ENCODE measurements around the gene MED20. TPM values are rescaled to one million over a fixed set of nuclear protein-coding genes. Genes with fewer than 3 reads are reported as not detected.

MED20 gene
- total RNA-seq, 4 donors from 2014 or later: 11.5 to 16.5 (median 12.1) TPM

DNA sequence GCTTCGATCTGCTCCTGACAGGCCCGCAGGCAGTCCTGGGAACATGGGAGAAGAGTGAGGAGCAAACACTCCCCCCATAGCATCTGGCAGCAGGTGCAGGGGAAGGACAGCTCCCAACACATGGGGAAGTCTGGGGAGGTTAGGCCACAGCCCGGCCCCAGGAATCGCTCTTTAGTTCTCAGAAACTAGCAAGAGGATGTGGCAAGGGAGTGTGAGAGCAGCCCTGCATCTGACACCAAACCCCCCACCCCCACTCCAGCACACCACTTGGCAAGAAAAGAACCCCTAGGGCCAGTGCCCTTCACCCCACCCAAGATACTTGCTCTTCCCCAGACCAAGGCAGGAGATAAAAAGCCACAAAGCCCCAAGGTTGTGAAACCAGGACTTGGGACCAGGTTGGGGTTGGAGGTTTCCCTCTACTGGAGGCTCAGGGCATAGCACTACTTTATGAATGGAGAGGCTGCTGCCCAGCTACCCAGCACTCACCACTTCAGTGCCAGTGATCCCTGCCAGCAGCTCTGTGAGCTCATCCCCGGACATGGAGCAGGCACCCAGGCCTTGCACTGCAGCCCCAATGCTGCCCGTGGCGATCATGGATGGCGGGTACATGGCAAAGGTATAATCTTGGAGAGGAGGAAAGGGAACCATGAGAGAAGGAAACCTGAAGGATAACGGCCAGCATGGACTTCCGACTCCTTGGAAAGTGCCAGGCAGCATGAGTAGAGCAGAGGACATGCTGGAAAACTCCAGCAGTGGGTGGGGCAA, 15.3 kb upstream of the MED20 start:
- H3K9me3 ChIP-seq: no peaks in the 10 kb centered on the region
- ATAC-seq (peak; percentile 83 to 91), DNase-seq (peak; percentile 45 to 82)
- H3K4me3 ChIP-seq: no peak overlapping the region
- TF ChIP-seq POLR2A (IDR thresholded peaks at IDR 0.05): no peak
- TF ChIP-seq, protein P1, sequence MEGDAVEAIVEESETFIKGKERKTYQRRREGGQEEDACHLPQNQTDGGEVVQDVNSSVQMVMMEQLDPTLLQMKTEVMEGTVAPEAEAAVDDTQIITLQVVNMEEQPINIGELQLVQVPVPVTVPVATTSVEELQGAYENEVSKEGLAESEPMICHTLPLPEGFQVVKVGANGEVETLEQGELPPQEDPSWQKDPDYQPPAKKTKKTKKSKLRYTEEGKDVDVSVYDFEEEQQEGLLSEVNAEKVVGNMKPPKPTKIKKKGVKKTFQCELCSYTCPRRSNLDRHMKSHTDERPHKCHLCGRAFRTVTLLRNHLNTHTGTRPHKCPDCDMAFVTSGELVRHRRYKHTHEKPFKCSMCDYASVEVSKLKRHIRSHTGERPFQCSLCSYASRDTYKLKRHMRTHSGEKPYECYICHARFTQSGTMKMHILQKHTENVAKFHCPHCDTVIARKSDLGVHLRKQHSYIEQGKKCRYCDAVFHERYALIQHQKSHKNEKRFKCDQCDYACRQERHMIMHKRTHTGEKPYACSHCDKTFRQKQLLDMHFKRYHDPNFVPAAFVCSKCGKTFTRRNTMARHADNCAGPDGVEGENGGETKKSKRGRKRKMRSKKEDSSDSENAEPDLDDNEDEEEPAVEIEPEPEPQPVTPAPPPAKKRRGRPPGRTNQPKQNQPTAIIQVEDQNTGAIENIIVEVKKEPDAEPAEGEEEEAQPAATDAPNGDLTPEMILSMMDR (IDR thresholded peaks at IDR 0.05 in 4 of 5, conservative IDR thresholded peaks at IDR 0.05 in 1 of 5): peak; percentile 62 to 85 (median 80)
- in situ Hi-C loops (cut with MboI; ENCODE audit: low sequenced_read_pairs in 4 of 4) (loop anchor here in 3 of 4 donors (5.0 to 25.0 kb wide), 3 partner anchors 109 to 626 kb away; partner anchors contain the start of gene UBR2 (in 1 of the 3)), intact Hi-C loops (cut with DNase I; ENCODE audit: low total_unique reads) (no loop called here)
- H3K27me3 ChIP-seq: no peaks in the 10 kb centered on the region
- peaks cover 0 to 47% of the 10 kb centered on the region in 2 donors for H3K36me3 ChIP-seq
- H3K27ac ChIP-seq: peak overlapping the region in 1 of 4 donors; percentile 31
- peaks cover 16 to 27% of the 10 kb centered on the region in 2 donors for H3K4me1 ChIP-seq

DNA sequence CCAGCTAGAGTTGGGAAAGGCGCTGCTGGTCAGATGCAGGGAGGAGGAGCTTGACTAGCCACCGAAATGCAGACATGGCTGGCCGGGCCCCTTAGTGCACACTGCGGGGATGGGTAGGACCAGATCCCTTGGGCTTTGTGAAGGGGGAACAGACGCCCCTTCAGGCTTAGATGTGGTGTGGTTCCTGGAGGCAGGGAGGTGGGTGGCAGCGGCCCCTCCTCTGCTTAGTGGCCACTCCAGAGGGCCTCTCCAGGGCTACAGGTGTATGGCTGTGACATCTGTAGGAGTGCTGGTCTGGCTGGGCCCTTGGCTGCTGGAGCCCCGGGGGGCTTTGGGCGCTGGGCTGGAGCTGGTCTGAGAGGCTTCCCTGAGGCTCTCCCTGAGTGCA, 14.7 kb upstream of the MED20 start:
- Histone ChIP-seq H3K27me3 (no peaks in the 10 kb centered on the region), H3K4me3 (no peak overlapping the region), H3K4me1 (peaks cover 10 to 23% of the 10 kb centered on the region in 2 donors), H3K9me3 (no peaks in the 10 kb centered on the region), H3K36me3 (peaks cover 0 to 53% of the 10 kb centered on the region in 2 donors), H3K27ac (peak overlapping the region in 1 of 4 donors; percentile 31)
- no peak for ATAC-seq
- intact Hi-C loops (cut with DNase I; ENCODE audit: low total_unique reads): no loop called here
- DNase-seq: no peak
- in situ Hi-C loops (cut with MboI; ENCODE audit: low sequenced_read_pairs in 4 of 4): loop anchor here in 3 of 4 donors (5.0 to 25.0 kb wide), 3 partner anchors 109 to 627 kb away; partner anchors contain the start of gene UBR2 (in 1 of the 3)
- TF ChIP-seq POLR2A (IDR thresholded peaks at IDR 0.05): no peak
- TF ChIP-seq, protein P1 (IDR thresholded peaks at IDR 0.05 in 4 of 5, conservative IDR thresholded peaks at IDR 0.05 in 1 of 5): no peak

DNA sequence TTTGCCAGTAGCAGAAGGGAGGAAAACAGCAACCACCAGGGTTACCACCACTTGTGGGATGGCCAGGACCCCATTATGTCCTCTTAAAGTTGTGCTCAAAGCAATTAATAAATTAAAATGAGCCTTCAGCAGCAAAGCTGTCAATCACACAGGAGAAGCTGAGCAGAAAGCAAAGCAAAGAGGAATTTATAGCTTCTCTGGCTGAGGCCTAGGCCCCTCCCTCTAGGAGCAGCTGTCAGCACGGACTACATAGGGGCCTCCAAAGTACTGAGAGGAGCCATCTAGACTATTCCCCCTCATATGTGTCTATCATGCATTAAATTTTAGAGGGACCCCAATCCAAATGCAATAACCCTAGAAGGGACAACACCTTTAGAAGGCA, 14.2 kb upstream of the MED20 start:
- in situ Hi-C loops (cut with MboI; ENCODE audit: low sequenced_read_pairs in 4 of 4): loop anchor here in 3 of 4 donors (5.0 to 25.0 kb wide), 3 partner anchors 110 to 627 kb away; partner anchors contain the start of gene UBR2 (in 1 of the 3)
- Histone ChIP-seq H3K27ac (no peak overlapping the region), H3K4me3 (no peak overlapping the region), H3K36me3 (peaks cover 0 to 58% of the 10 kb centered on the region in 2 donors), H3K9me3 (no peaks in the 10 kb centered on the region), H3K27me3 (no peaks in the 10 kb centered on the region), H3K4me1 (peaks cover 6 to 18% of the 10 kb centered on the region in 2 donors)
- intact Hi-C loops (cut with DNase I; ENCODE audit: low total_unique reads): no loop called here
- TF ChIP-seq, protein P1 (IDR thresholded peaks at IDR 0.05 in 4 of 5, conservative IDR thresholded peaks at IDR 0.05 in 1 of 5): no peak
- no peak for TF ChIP-seq POLR2A (IDR thresholded peaks at IDR 0.05)
- ATAC-seq (no peak), DNase-seq (no peak)

DNA sequence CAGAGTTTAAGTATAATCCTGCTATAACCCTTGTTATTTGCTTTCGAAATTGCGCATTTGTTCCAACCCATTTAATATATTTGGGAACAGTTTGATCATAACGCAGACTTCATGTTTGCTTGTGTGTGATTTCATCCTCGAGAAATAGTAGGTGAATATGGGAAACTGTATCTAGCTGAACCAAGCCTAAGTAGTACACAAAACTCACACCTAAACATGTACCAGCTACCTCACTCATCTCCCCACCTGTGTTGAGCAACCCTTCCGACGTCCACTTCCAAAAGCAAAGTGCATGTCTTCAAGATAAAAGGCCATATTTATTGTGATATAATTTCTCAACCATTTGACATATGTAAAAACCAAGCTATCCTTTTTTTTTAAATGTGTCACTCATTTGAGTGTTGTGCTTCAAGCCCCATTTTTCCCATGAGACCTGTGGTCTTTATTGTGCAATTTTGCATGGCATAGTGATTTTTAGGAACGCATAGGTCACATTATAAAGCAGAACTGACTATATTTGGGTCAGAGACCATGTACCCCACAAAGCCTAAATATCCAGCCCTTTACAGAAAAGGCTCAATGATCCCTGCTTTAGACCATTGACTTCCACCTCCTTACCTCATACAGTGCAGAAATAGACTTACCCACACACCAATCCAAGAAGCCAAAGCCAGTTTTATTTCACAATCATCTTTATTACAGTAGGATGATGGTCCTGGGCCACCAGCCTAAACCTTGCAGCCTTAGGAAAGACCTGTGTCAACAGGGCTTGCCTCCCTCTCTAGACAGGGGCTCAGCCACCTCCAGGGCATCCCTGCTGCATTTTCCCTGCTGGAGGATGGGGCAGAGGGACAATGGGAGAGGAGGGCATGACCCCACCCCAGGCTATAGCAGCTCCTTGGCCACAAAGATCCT, 13.6 kb upstream of the MED20 start:
- Histone ChIP-seq H3K4me3 (no peak overlapping the region), H3K4me1 (peaks cover 4 to 16% of the 10 kb centered on the region in 2 donors), H3K9me3 (no peaks in the 10 kb centered on the region), H3K36me3 (peaks cover 0 to 64% of the 10 kb centered on the region in 2 donors), H3K27ac (no peak overlapping the region), H3K27me3 (no peaks in the 10 kb centered on the region)
- DNase-seq (peak in 1 of 2 donors; percentile 52), ATAC-seq (peak; percentile 44 to 72)
- intact Hi-C loops (cut with DNase I; ENCODE audit: low total_unique reads) (no loop called here), in situ Hi-C loops (cut with MboI; ENCODE audit: low sequenced_read_pairs in 4 of 4) (loop anchor here in 3 of 4 donors (5.0 to 25.0 kb wide), 3 partner anchors 110 to 628 kb away; partner anchors contain the start of gene UBR2 (in 1 of the 3))
- TF ChIP-seq POLR2A (IDR thresholded peaks at IDR 0.05): no peak
- TF ChIP-seq, protein P1 (IDR thresholded peaks at IDR 0.05 in 4 of 5, conservative IDR thresholded peaks at IDR 0.05 in 1 of 5): no peak

Data from gastrocnemius medialis (tissue), 4 donors.